Subcutaneous abdominal adipose tissue (tissue), 5 donors: Measurements from ENCODE around the gene TRIM73.
A peak's percentile ranks its signal among the peaks of the same experiment; 100 is the strongest.
"Not testable (repeated sequence)": the region's sequence is repeated elsewhere in the genome, so short reads cannot be mapped to it uniquely, and the experiment has no call there.

Source experiments
- H3K27ac ChIP-seq: one replicate; pipeline ENCODE4 v1.7.0; 2013; ENCODE audit warnings: low read depth, mild to moderate bottlenecking, inconsistent platforms, low read length, moderate library complexity
- H3K27me3 ChIP-seq, 5 donors: one replicate each; pipeline ENCODE4 v1.7.0; 2013; ENCODE audit warnings: low read length in 5 of 5, inconsistent platforms in 1 of 5; ENCODE audit not compliant: control insufficient read depth in 5 of 5, insufficient read depth in 4 of 5
- H3K36me3 ChIP-seq, 5 donors: one replicate each; pipeline ENCODE4 v1.7.0; 2013; ENCODE audit warnings: low read length in 5 of 5; ENCODE audit not compliant: control insufficient read depth in 5 of 5, insufficient read depth in 5 of 5
- H3K4me1 ChIP-seq, 5 donors: one replicate each; pipeline ENCODE4 v1.7.0; 2013; ENCODE audit warnings: low read length in 5 of 5, mild to moderate bottlenecking in 3 of 5, moderate library complexity in 1 of 5; ENCODE audit not compliant: control insufficient read depth in 5 of 5, insufficient read depth in 5 of 5
- H3K4me3 ChIP-seq, 5 donors: one replicate each; pipeline ENCODE4 v1.7.0; 2013; ENCODE audit warnings: low read length in 5 of 5, low read depth in 1 of 5
- H3K9ac ChIP-seq, 5 donors: one replicate each; pipeline ENCODE4 v1.7.0; 2013; ENCODE audit warnings: low read length in 5 of 5, mild to moderate bottlenecking in 4 of 5, moderate library complexity in 3 of 5
- H3K9me3 ChIP-seq, 5 donors: one replicate each; pipeline ENCODE4 v1.7.0; 2013; ENCODE audit warnings: low read length in 5 of 5; ENCODE audit not compliant: control insufficient read depth in 5 of 5
- donor health status: healthy.
- donor health status: healthy.
- donor health status: healthy.
- donor health status: healthy.
- donor health status: healthy.

The TRIM73 gene

GRCh38 chr7:75442465-75443111, 47.2 kb downstream of the TRIM73 start:
- H3K4me1 ChIP-seq, H3K9me3 ChIP-seq, H3K27me3 ChIP-seq: not testable (repeated sequence)
- Histone ChIP-seq H3K9ac (peak overlapping the region in 4 of 5 donors; percentile 48 to 73 (median 68)), H3K4me3 (peak overlapping the region; percentile 54 to 71 (median 59)), H3K27ac (peak overlapping the region; percentile 67), H3K36me3 (peaks cover 7 to 28% (median 20%) of the 10 kb centered on the region in 5 donors)

- H3K9ac ChIP-seq, H3K36me3 ChIP-seq, H3K27me3 ChIP-seq, H3K4me1 ChIP-seq, H3K9me3 ChIP-seq, H3K27ac ChIP-seq, H3K4me3 ChIP-seq: not testable (repeated sequence)
These were observed 54.5 kb downstream of the TRIM73 start for GRCh38 chr7:75449946-75450345.

- not testable (repeated sequence) for H3K27me3 ChIP-seq, H3K9ac ChIP-seq, H3K36me3 ChIP-seq, H3K4me3 ChIP-seq, H3K4me1 ChIP-seq, H3K9me3 ChIP-seq, H3K27ac ChIP-seq
These were observed 57.1 kb downstream of the TRIM73 start for GRCh38 chr7:75452494-75452955.
